Central memory CD8-positive, alpha-beta T cell (primary cell): Measurements from ENCODE around the gene GOLGA3.

Experiments used
- ATAC-seq: fragments of 150-1000 bp; cut with Tn5 transposase; replicated peaks from 2 replicates; pipeline ENCODE4 v1.10.0; 2022; ENCODE audit warnings: mild to moderate bottlenecking, moderate FRiP score, moderate number of reproducible peaks; ENCODE audit not compliant: poor library complexity, severe bottlenecking; ENCODE audit errors: extremely low read depth
- DNase-seq, 2 donors: peaks; one replicate each; pipeline ENCODE4 v3.0.0; 2021; ENCODE audit warnings: low spot score in 2 of 2
- H3K27ac Mint-ChIP-seq: one replicate; pipeline ENCODE4 v1.8.0; 2022; ENCODE audit warnings: low read depth, mild to moderate bottlenecking, moderate library complexity, mixed read lengths
- H3K27me3 Mint-ChIP-seq: one replicate; pipeline ENCODE4 v1.8.0; 2022; ENCODE audit warnings: mixed read lengths
- H3K36me3 Mint-ChIP-seq: one replicate; pipeline ENCODE4 v1.8.0; 2022; ENCODE audit warnings: mild to moderate bottlenecking, moderate library complexity, mixed read lengths; ENCODE audit not compliant: insufficient read depth
- H3K4me1 Mint-ChIP-seq: one replicate; pipeline ENCODE4 v1.8.0; 2022; ENCODE audit warnings: mixed read lengths
- H3K4me3 Mint-ChIP-seq: one replicate; pipeline ENCODE4 v1.8.0; 2022; ENCODE audit warnings: mild to moderate bottlenecking, moderate library complexity, mixed read lengths
- H3K9me3 Mint-ChIP-seq: one replicate; pipeline ENCODE4 v1.8.0; 2022; ENCODE audit warnings: mixed read lengths

The GOLGA3 gene

GRCh38 chr12:132741620-132742019 lies 87.0 kb downstream of the GOLGA3 start:
- Mint-ChIP-seq H3K36me3 (peaks cover 64% of the 10 kb centered on the region), H3K4me3 (no peak overlapping the region), H3K27ac (no peak overlapping the region), H3K27me3 (no peaks in the 10 kb centered on the region), H3K4me1 (peaks cover 23% of the 10 kb centered on the region), H3K9me3 (no peaks in the 10 kb centered on the region)
- DNase-seq: no peak
- ATAC-seq: no peak

DNA sequence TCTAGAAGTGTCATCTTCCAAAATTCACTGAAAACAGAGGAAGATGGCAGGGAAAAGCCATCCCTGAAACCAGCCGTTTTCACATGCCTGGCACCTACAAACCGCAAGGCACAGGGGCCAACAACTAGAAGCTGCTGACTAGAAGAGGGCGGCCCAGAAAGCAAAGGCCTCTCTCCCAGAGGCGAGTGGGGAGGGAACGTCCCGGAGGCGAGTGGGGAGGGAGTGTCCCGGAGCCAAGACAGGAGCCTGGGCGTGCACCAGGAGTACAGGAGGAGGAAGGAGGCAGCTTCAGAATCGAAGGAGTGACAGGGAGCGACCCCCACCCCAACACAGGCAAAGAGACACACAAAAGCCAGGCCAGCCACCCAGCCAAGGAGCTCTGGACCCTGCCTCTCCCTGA lies 88.0 kb downstream of the GOLGA3 start:
- H3K27ac Mint-ChIP-seq: peak overlapping the region; percentile 64
- H3K9me3 Mint-ChIP-seq: no peaks in the 10 kb centered on the region
- no peak overlapping the region for H3K4me3 Mint-ChIP-seq
- ATAC-seq (no peak), DNase-seq (no peak)
- peaks cover 63% of the 10 kb centered on the region for H3K36me3 Mint-ChIP-seq
- no peaks in the 10 kb centered on the region for H3K27me3 Mint-ChIP-seq
- H3K4me1 Mint-ChIP-seq: peaks cover 23% of the 10 kb centered on the region

DNA sequence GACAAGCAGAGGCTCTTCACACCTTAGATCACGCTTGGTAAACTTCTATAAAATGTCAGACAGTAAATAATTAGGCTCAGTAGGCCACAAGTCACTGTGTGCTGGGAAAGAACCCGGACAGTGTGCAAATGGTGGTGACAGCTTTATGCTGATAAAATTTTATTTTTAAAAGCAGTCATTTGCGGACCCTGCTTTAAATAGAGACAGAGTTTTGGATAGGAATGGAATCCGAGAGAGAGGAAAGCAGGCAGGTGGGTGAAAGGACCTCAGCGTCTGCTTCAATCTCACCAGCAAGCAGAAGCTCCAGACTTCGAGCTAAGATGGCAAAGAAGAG lies 88.4 kb downstream of the GOLGA3 start:
- ATAC-seq (no peak), DNase-seq (no peak)
- Mint-ChIP-seq H3K4me3 (no peak overlapping the region), H3K36me3 (peaks cover 65% of the 10 kb centered on the region), H3K9me3 (no peaks in the 10 kb centered on the region), H3K4me1 (peaks cover 23% of the 10 kb centered on the region), H3K27me3 (no peaks in the 10 kb centered on the region), H3K27ac (peak overlapping the region; percentile 64)

DNA sequence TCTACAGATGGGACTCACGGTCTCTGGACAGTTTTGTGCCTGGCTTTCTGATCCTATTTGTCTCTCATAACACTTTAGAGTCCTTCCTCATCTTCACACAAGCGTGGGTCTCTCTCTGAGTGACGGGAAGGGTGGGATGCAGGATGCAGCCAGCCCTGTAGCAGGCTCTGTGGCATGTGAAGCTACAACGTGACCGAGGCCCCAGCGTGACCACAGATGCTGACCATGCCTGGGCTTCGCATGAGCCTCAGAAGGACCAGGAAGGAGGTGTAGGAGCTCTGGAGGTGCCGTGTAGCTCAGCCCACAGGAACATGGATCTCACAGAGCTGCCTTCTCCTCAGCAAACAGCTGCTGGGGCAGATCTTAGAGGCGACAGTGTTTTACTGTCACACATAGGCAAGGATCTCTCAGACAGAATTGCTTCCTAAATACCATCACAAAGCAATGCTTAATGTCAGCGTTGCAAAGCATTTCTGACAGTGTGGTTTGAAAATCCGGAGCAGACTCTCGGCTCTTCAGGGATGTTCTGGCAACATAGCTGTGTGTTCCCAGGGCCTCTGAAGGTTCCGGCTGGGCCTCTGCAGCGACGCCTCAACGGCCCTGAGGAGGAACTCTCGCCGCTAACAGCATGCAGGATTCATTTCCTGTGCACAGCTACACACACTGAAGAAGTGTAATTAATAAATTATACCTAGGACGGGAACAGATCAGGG lies 88.9 kb downstream of the GOLGA3 start:
- no peaks in the 10 kb centered on the region for H3K27me3 Mint-ChIP-seq

GRCh38 chr12:132736913-132737312 lies 91.8 kb downstream of the GOLGA3 start:
- H3K27me3 Mint-ChIP-seq: no peaks in the 10 kb centered on the region
- H3K4me3 Mint-ChIP-seq: no peak overlapping the region
- no peak overlapping the region for H3K27ac Mint-ChIP-seq
- ATAC-seq: no peak
- H3K36me3 Mint-ChIP-seq: peaks cover 66% of the 10 kb centered on the region
- no peak for DNase-seq
- H3K9me3 Mint-ChIP-seq: peaks cover under 1% of the 10 kb centered on the region
- peaks cover 5% of the 10 kb centered on the region for H3K4me1 Mint-ChIP-seq

More for the DNA sequence above, 88.9 kb downstream of the GOLGA3 start:
- DNase-seq (no peak), ATAC-seq (no peak)
- Mint-ChIP-seq H3K9me3 (no peaks in the 10 kb centered on the region), H3K36me3 (peaks cover 70% of the 10 kb centered on the region), H3K4me1 (peaks cover 23% of the 10 kb centered on the region), H3K4me3 (no peak overlapping the region), H3K27ac (peak overlapping the region; percentile 64)

DNA sequence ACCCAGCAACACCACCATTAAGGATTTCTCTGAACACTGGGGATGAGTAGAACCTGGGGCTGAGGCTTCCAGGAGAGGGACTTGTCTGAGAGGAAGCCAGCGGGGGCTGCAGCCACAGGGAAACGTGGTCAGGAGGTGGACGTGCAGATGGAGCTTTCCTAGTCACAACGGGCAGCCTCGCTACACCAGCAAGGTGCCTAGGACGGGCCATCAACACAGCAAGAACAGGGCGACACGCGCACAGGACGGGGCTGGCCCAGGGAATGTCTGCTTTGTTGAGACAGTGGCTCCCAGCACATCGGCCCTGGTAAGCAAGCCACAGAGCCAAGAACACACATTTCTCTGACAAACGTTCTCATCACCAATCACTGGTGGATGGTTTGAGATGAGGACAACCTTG lies 92.3 kb downstream of the GOLGA3 start:
- Mint-ChIP-seq H3K27ac (no peak overlapping the region), H3K4me3 (no peak overlapping the region), H3K4me1 (peaks cover 5% of the 10 kb centered on the region), H3K27me3 (no peaks in the 10 kb centered on the region), H3K9me3 (peaks cover 5% of the 10 kb centered on the region), H3K36me3 (peaks cover 64% of the 10 kb centered on the region)
- no peak for DNase-seq
- ATAC-seq: no peak

DNA sequence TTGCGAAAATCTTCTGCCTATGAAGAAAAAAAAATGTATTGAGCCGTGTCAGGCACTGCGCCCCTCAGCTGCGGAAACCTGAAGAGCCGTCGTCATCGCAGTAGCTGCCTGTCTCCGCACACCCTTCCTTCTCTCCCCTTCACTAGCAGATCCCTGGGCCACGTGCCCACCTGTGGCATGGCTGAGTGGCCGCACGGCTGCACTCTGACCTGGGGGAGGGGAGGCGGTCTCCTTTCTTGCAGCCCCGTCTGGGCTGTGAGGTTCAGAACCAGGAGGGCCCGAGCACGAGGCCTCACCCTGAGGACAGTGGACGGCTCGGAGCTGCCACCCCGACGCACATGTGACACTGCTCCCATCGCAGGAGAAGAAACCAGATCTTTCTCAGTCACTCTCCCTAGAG lies 93.2 kb downstream of the GOLGA3 start:
- no peak overlapping the region for H3K27ac Mint-ChIP-seq

GRCh38 chr12:132734206-132734605 lies 94.5 kb downstream of the GOLGA3 start:
- H3K27me3 Mint-ChIP-seq: no peaks in the 10 kb centered on the region
- H3K9me3 Mint-ChIP-seq: peaks cover 5% of the 10 kb centered on the region
- ATAC-seq (no peak), DNase-seq (no peak)
- peaks cover 52% of the 10 kb centered on the region for H3K36me3 Mint-ChIP-seq
- peaks cover 5% of the 10 kb centered on the region for H3K4me1 Mint-ChIP-seq
- no peak overlapping the region for H3K27ac Mint-ChIP-seq
- H3K4me3 Mint-ChIP-seq: no peak overlapping the region

More for the DNA sequence above, 93.2 kb downstream of the GOLGA3 start:
- Mint-ChIP-seq H3K4me3 (no peak overlapping the region), H3K9me3 (peaks cover 5% of the 10 kb centered on the region), H3K4me1 (peaks cover 5% of the 10 kb centered on the region), H3K27me3 (no peaks in the 10 kb centered on the region), H3K36me3 (peaks cover 61% of the 10 kb centered on the region)
- no peak for ATAC-seq
- DNase-seq: no peak

DNA sequence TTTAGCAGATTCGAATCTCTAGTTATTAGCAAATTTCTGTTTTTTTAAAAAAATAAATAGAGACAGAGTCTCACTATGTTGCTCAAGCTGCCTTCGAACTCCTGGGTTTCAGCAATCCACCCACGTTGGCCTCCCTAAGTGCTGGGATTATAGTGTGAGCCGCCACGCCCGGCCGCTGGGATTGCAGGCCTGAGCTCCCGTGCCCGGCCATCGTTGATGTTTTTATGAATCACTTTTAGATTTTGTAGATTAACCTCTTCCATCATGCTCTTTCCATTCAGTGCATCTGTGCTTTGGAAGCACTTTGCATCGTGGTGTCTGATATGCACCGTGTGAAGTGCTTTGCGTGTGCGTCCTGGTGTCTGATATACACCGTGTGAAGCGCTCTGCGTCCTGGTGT lies 97.1 kb downstream of the GOLGA3 start:
- ATAC-seq (no peak), DNase-seq (no peak)
- Mint-ChIP-seq H3K27me3 (no peaks in the 10 kb centered on the region), H3K27ac (no peak overlapping the region), H3K4me3 (no peak overlapping the region), H3K36me3 (peaks cover 42% of the 10 kb centered on the region), H3K9me3 (peaks cover 5% of the 10 kb centered on the region), H3K4me1 (no peaks in the 10 kb centered on the region)

- Mint-ChIP-seq H3K9me3 (peaks cover 5% of the 10 kb centered on the region), H3K4me3 (no peak overlapping the region), H3K27me3 (no peaks in the 10 kb centered on the region), H3K27ac (peak overlapping the region; percentile 59), H3K4me1 (no peaks in the 10 kb centered on the region), H3K36me3 (peaks cover 39% of the 10 kb centered on the region)
- DNase-seq (no peak), ATAC-seq (no peak)
These were observed 98.3 kb downstream of the GOLGA3 start for GRCh38 chr12:132730353-132730752.

GRCh38 chr12:132729541-132730320 lies 98.9 kb downstream of the GOLGA3 start:
- Mint-ChIP-seq H3K4me1 (no peaks in the 10 kb centered on the region), H3K27ac (peak overlapping the region; percentile 80), H3K9me3 (peaks cover 5% of the 10 kb centered on the region), H3K27me3 (no peaks in the 10 kb centered on the region), H3K36me3 (peaks cover 35% of the 10 kb centered on the region), H3K4me3 (no peak overlapping the region)
- ATAC-seq (no peak), DNase-seq (no peak)

- Mint-ChIP-seq H3K27ac (peak overlapping the region; percentile 80), H3K4me1 (no peaks in the 10 kb centered on the region), H3K9me3 (peaks cover 5% of the 10 kb centered on the region), H3K36me3 (peaks cover 33% of the 10 kb centered on the region), H3K4me3 (no peak overlapping the region), H3K27me3 (no peaks in the 10 kb centered on the region)
- no peak for ATAC-seq
- DNase-seq: no peak
These were observed 100.2 kb downstream of the GOLGA3 start for GRCh38 chr12:132728502-132728901.
